Activated T-helper 17 cell treated with anti-CD3 and anti-CD28 coated beads, Interleukin-2, amount 50 U/mL, for 72 hours (primary cell): ENCODE measurements around the gene PIF1. TPM values are rescaled to one million over a fixed set of nuclear protein-coding genes. Genes with fewer than 3 reads are reported as not detected.

Experiments
- ATAC-seq: fragments of 150-1000 bp; cut with Tn5 transposase; replicated peaks from 2 replicates; pipeline ENCODE4 v1.10.0; 2021; ENCODE audit warnings: mild to moderate bottlenecking, moderate library complexity
- H3K27ac Mint-ChIP-seq: one replicate; pipeline ENCODE4 v1.8.0; 2022; ENCODE audit warnings: mixed read lengths
- H3K27me3 Mint-ChIP-seq: one replicate; pipeline ENCODE4 v1.8.0; 2022; ENCODE audit warnings: mixed read lengths
- H3K36me3 Mint-ChIP-seq: one replicate; pipeline ENCODE4 v1.8.0; 2022; ENCODE audit warnings: low read depth, mild to moderate bottlenecking, mixed read lengths
- H3K4me1 Mint-ChIP-seq: one replicate; pipeline ENCODE4 v1.8.0; 2022; ENCODE audit warnings: mixed read lengths
- H3K4me3 Mint-ChIP-seq: one replicate; pipeline ENCODE4 v1.8.0; 2022; ENCODE audit warnings: mild to moderate bottlenecking, mixed read lengths
- H3K9me3 Mint-ChIP-seq: one replicate; pipeline ENCODE4 v1.8.0; 2022; ENCODE audit warnings: mixed read lengths
- total RNA-seq, 2 donors: library from RNA; stranded (reverse); gene quantifications; one replicate each; pipeline ENCODE4 v1.2.3, GENCODE V29; 2022

Gene PIF1
- total RNA-seq, 2 donors from 2014 or later: 44.4 to 53.1 TPM

GRCh38 chr15:64781299-64781698, 44.1 kb downstream of the PIF1 start:
- Mint-ChIP-seq H3K36me3 (no peaks in the 10 kb centered on the region), H3K27me3 (peaks cover 17% of the 10 kb centered on the region), H3K27ac (no peak overlapping the region), H3K4me1 (no peaks in the 10 kb centered on the region), H3K9me3 (no peaks in the 10 kb centered on the region), H3K4me3 (no peak overlapping the region)
- ATAC-seq: no peak

GRCh38 chr15:64780600-64781156, 44.8 kb downstream of the PIF1 start:
- H3K27ac Mint-ChIP-seq: no peak overlapping the region
- no peaks in the 10 kb centered on the region for H3K9me3 Mint-ChIP-seq
- peaks cover 17% of the 10 kb centered on the region for H3K27me3 Mint-ChIP-seq
- H3K4me1 Mint-ChIP-seq: no peaks in the 10 kb centered on the region
- H3K4me3 Mint-ChIP-seq: no peak overlapping the region
- ATAC-seq: no peak
- no peaks in the 10 kb centered on the region for H3K36me3 Mint-ChIP-seq

GRCh38 chr15:64779630-64780029, 45.8 kb downstream of the PIF1 start:
- H3K36me3 Mint-ChIP-seq: no peaks in the 10 kb centered on the region
- no peaks in the 10 kb centered on the region for H3K9me3 Mint-ChIP-seq
- H3K4me1 Mint-ChIP-seq: no peaks in the 10 kb centered on the region
- H3K27ac Mint-ChIP-seq: no peak overlapping the region
- ATAC-seq: no peak
- H3K27me3 Mint-ChIP-seq: peaks cover 17% of the 10 kb centered on the region
- no peak overlapping the region for H3K4me3 Mint-ChIP-seq

- Mint-ChIP-seq H3K27me3 (peaks cover 21% of the 10 kb centered on the region), H3K27ac (no peak overlapping the region), H3K36me3 (no peaks in the 10 kb centered on the region), H3K4me1 (no peaks in the 10 kb centered on the region), H3K9me3 (no peaks in the 10 kb centered on the region), H3K4me3 (no peak overlapping the region)
- ATAC-seq: no peak
These were observed 46.4 kb downstream of the PIF1 start for GRCh38 chr15:64779024-64779423.

GRCh38 chr15:64776402-64776786, 49.1 kb downstream of the PIF1 start:
- no peaks in the 10 kb centered on the region for H3K36me3 Mint-ChIP-seq
- H3K9me3 Mint-ChIP-seq: no peaks in the 10 kb centered on the region
- peak overlapping the region; percentile 69 for H3K4me3 Mint-ChIP-seq
- ATAC-seq: no peak
- peaks cover 38% of the 10 kb centered on the region for H3K27me3 Mint-ChIP-seq
- no peak overlapping the region for H3K27ac Mint-ChIP-seq
- H3K4me1 Mint-ChIP-seq: no peaks in the 10 kb centered on the region

- no peak for ATAC-seq
- no peak within 1 kb of the TSS for H3K27ac Mint-ChIP-seq
- H3K9me3 Mint-ChIP-seq: no peaks in the 10 kb centered on the region
- no peaks in the 10 kb centered on the region for H3K4me1 Mint-ChIP-seq
- no peaks in the 10 kb centered on the region for H3K36me3 Mint-ChIP-seq
- H3K4me3 Mint-ChIP-seq: peak within 1 kb of the TSS; percentile 69
- peaks cover 36% of the 10 kb centered on the region for H3K27me3 Mint-ChIP-seq
These were observed 49.7 kb downstream of the PIF1 start, which contains the start of gene RBPMS2 for GRCh38 chr15:64775551-64776401. Gene RBPMS2 (minus strand): TSS chr15:64775589. CDS start chr15:64775319, 270 bp downstream.

- ATAC-seq: no peak
- H3K36me3 Mint-ChIP-seq: no peaks in the 10 kb centered on the region
- no peaks in the 10 kb centered on the region for H3K4me1 Mint-ChIP-seq
- peaks cover 39% of the 10 kb centered on the region for H3K27me3 Mint-ChIP-seq
- H3K9me3 Mint-ChIP-seq: no peaks in the 10 kb centered on the region
- H3K4me3 Mint-ChIP-seq: peak overlapping the region; percentile 34
- H3K27ac Mint-ChIP-seq: no peak overlapping the region
These were observed 50.6 kb downstream of the PIF1 start for GRCh38 chr15:64774629-64775493.

GRCh38 chr15:64774037-64774628, 51.3 kb downstream of the PIF1 start:
- H3K27me3 Mint-ChIP-seq: peaks cover 37% of the 10 kb centered on the region
- no peaks in the 10 kb centered on the region for H3K36me3 Mint-ChIP-seq
- no peak for ATAC-seq
- H3K27ac Mint-ChIP-seq: no peak overlapping the region
- H3K9me3 Mint-ChIP-seq: no peaks in the 10 kb centered on the region
- H3K4me3 Mint-ChIP-seq: peak overlapping the region; percentile 34
- H3K4me1 Mint-ChIP-seq: no peaks in the 10 kb centered on the region

- H3K9me3 Mint-ChIP-seq: no peaks in the 10 kb centered on the region
- H3K4me3 Mint-ChIP-seq: peak overlapping the region; percentile 34
- H3K27me3 Mint-ChIP-seq: peaks cover 35% of the 10 kb centered on the region
- no peak for ATAC-seq
- H3K4me1 Mint-ChIP-seq: no peaks in the 10 kb centered on the region
- H3K27ac Mint-ChIP-seq: no peak overlapping the region
- H3K36me3 Mint-ChIP-seq: no peaks in the 10 kb centered on the region
These were observed 51.8 kb downstream of the PIF1 start for GRCh38 chr15:64773606-64774005.

GRCh38 chr15:64772964-64773363, 52.5 kb downstream of the PIF1 start:
- H3K27ac Mint-ChIP-seq: no peak overlapping the region
- H3K4me3 Mint-ChIP-seq: no peak overlapping the region
- H3K27me3 Mint-ChIP-seq: peaks cover 35% of the 10 kb centered on the region
- H3K9me3 Mint-ChIP-seq: no peaks in the 10 kb centered on the region
- H3K36me3 Mint-ChIP-seq: no peaks in the 10 kb centered on the region
- no peak for ATAC-seq
- H3K4me1 Mint-ChIP-seq: no peaks in the 10 kb centered on the region

- ATAC-seq: no peak
- Mint-ChIP-seq H3K36me3 (no peaks in the 10 kb centered on the region), H3K9me3 (no peaks in the 10 kb centered on the region), H3K27ac (no peak overlapping the region), H3K27me3 (peaks cover 35% of the 10 kb centered on the region), H3K4me1 (no peaks in the 10 kb centered on the region), H3K4me3 (no peak overlapping the region)
These were observed 53.0 kb downstream of the PIF1 start for GRCh38 chr15:64772488-64772887.

- peaks cover 26% of the 10 kb centered on the region for H3K27me3 Mint-ChIP-seq
- H3K4me1 Mint-ChIP-seq: no peaks in the 10 kb centered on the region
- no peak overlapping the region for H3K27ac Mint-ChIP-seq
- no peak for ATAC-seq
- H3K9me3 Mint-ChIP-seq: no peaks in the 10 kb centered on the region
- no peak overlapping the region for H3K4me3 Mint-ChIP-seq
- H3K36me3 Mint-ChIP-seq: no peaks in the 10 kb centered on the region
These were observed 54.8 kb downstream of the PIF1 start for GRCh38 chr15:64770626-64771025.

- Mint-ChIP-seq H3K36me3 (no peaks in the 10 kb centered on the region), H3K4me3 (no peak overlapping the region), H3K4me1 (no peaks in the 10 kb centered on the region), H3K27ac (peak overlapping the region; percentile 65), H3K27me3 (peaks cover 5% of the 10 kb centered on the region), H3K9me3 (no peaks in the 10 kb centered on the region)
- peak; percentile 38 for ATAC-seq
These were observed 58.2 kb downstream of the PIF1 start for GRCh38 chr15:64767203-64767602.

GRCh38 chr15:64766058-64766457, 59.4 kb downstream of the PIF1 start:
- Mint-ChIP-seq H3K4me1 (no peaks in the 10 kb centered on the region), H3K36me3 (no peaks in the 10 kb centered on the region), H3K27me3 (peaks cover 3% of the 10 kb centered on the region), H3K9me3 (no peaks in the 10 kb centered on the region), H3K27ac (no peak overlapping the region), H3K4me3 (no peak overlapping the region)
- ATAC-seq: no peak
